Kidney epithelial cell (primary cell): ENCODE data around the gene PRDX4. TPM values are rescaled to one million over a fixed set of nuclear protein-coding genes. Genes with fewer than 3 reads are reported as not detected.

Experiments used
- DNase-seq: peaks from one replicate; pipeline ENCODE4 v3.0.0-alpha.2; 2010; ENCODE audit warnings: low read depth
- H3K27me3 ChIP-seq: 2 replicates; pipeline ENCODE4 v1.6.0; 2011; ENCODE audit warnings: low read length; ENCODE audit not compliant: control insufficient read depth, insufficient read depth
- H3K36me3 ChIP-seq: 2 replicates; pipeline ENCODE4 v1.5.1; 2011; ENCODE audit warnings: low read length; ENCODE audit not compliant: control insufficient read depth, insufficient read depth
- H3K4me3 ChIP-seq: 2 replicates; pipeline ENCODE4 v1.5.1; 2011; ENCODE audit warnings: low read depth, mild to moderate bottlenecking, control low read depth, low read length
- total RNA-seq: library from RNA; depleted of rRNA; stranded (reverse); fragments of >200 nt; gene quantifications from 2 replicates; pipeline ENCODE4 v1.2.3, GENCODE V29; 2015
- TF ChIP-seq, protein P1 (sequence below): IDR thresholded peaks from 2 replicates; pipeline ENCODE4 v1.5.1; 2011; ENCODE audit warnings: mild to moderate bottlenecking, moderate library complexity, low read length, control low read depth, inconsistent platforms; ENCODE audit not compliant: insufficient read depth, poor library complexity, severe bottlenecking

PRDX4 gene
- total RNA-seq, 1 donor from 2014 or later: 181 TPM

DNA sequence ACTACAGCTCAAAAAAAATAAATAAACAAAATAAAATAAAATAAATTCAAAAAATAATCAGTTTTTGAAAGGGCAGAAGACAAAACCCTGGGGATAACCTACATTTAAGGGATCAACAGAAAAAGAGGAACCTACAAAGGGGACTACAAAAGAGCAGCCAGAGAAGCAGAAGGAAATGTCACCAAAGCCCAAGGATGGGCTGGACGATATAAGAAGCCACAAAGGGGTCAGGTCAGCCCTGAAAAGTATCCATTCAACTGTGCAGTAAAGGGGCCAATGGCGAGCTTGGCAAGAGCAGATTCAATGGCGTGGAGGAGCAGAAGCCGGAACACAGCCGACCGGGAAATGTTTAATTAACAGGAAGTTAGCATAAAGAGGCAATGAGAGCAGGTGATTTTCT is 58.9 kb downstream of the PRDX4 start:
- Histone ChIP-seq H3K36me3 (peaks cover 1% of the 10 kb centered on the region), H3K4me3 (no peak overlapping the region), H3K27me3 (no peaks in the 10 kb centered on the region)
- TF ChIP-seq, protein P1, sequence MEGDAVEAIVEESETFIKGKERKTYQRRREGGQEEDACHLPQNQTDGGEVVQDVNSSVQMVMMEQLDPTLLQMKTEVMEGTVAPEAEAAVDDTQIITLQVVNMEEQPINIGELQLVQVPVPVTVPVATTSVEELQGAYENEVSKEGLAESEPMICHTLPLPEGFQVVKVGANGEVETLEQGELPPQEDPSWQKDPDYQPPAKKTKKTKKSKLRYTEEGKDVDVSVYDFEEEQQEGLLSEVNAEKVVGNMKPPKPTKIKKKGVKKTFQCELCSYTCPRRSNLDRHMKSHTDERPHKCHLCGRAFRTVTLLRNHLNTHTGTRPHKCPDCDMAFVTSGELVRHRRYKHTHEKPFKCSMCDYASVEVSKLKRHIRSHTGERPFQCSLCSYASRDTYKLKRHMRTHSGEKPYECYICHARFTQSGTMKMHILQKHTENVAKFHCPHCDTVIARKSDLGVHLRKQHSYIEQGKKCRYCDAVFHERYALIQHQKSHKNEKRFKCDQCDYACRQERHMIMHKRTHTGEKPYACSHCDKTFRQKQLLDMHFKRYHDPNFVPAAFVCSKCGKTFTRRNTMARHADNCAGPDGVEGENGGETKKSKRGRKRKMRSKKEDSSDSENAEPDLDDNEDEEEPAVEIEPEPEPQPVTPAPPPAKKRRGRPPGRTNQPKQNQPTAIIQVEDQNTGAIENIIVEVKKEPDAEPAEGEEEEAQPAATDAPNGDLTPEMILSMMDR: no peak
- no peak for DNase-seq

DNA sequence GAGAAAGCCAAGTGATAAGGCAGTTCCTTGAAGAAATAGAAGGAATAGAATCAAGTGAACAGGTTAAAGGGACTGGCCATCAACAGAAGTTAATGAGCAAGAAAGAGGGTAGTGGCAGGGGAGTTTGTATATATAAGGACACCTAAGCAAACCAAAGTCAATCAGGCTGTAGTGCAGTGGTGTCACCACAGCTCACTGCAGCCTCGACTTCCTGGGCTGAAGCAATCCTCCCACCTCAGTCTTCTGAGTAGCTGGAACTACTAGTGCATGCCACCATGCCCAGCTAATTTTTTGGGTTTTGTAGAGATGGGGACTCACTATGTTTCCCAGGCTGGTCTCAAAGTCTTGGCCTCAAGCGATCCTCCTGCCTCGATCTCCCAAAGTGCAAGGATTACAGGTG is 59.9 kb downstream of the PRDX4 start:
- TF ChIP-seq, protein P1: no peak
- no peak for DNase-seq
- no peaks in the 10 kb centered on the region for H3K27me3 ChIP-seq
- H3K36me3 ChIP-seq: no peaks in the 10 kb centered on the region
- H3K4me3 ChIP-seq: no peak overlapping the region

DNA sequence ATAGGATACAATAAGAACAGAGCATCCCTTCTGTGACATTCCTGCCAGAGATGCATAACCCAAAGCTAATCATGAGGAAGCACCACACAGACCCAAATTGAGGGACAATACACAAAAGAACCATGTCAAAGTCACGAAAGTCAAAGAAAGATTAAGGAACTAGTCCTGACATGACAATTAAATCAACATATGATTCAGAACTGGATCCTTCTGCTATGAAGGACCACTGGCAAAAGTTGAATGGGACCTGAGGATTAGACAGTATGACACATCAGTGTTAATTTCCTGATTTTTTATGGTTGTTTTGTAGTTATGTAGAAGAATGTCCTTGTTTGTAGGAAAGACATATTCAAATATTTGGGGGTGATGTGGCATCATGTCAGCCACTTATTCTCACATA is 61.9 kb downstream of the PRDX4 start:
- TF ChIP-seq, protein P1: no peak
- H3K4me3 ChIP-seq: no peak overlapping the region
- DNase-seq: no peak
- H3K27me3 ChIP-seq: no peaks in the 10 kb centered on the region
- H3K36me3 ChIP-seq: no peaks in the 10 kb centered on the region

DNA sequence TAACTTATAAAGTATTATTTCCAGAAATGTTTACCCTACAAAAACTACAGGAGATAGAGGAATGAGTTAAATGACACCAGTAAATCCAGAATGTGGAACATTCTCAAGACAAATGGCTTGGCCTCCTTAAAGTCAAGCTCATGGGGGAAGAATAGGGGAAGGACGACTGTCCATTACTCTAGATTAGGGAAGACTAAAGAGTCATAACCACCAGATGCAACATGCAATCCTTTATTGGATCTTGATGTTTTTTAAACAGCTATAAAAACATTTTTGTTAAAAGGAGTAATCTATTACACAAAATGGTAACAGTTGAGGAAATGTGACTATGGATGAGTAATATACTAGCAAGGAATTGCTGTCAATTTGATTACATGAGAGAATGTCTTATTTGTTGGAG is 64.7 kb downstream of the PRDX4 start:
- TF ChIP-seq, protein P1: no peak
- no peak overlapping the region for H3K4me3 ChIP-seq
- DNase-seq: no peak
- H3K27me3 ChIP-seq: no peaks in the 10 kb centered on the region
- no peaks in the 10 kb centered on the region for H3K36me3 ChIP-seq

DNA sequence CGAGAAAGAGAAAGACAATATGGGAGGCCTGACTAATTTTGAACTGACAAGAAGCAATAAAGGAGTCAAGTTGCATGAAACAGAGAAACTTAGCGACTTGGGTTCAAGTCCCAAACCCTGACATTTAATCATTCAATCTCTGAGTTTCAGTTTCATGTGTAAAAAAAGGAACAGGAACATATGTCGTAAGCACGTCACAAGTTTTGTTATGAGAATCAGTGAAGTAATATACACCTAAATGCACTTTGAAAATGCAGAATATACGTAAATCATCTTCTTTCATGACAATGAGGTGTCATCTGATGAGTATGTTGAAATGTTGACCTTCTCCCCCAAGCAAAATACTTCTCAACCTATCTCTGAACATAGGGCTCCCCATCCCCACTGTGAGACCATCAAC is 65.4 kb downstream of the PRDX4 start:
- no peak overlapping the region for H3K4me3 ChIP-seq
- TF ChIP-seq, protein P1: no peak
- no peaks in the 10 kb centered on the region for H3K36me3 ChIP-seq
- DNase-seq: no peak
- H3K27me3 ChIP-seq: no peaks in the 10 kb centered on the region

Other genes with a start within 250 kb of the PRDX4 start
- 48.8 and 55.5 TPM in 2 replicates for gene ACOT9, start 75.8 kb downstream of the PRDX4 start, total RNA-seq
- 1,000 and 1,207 TPM in 2 replicates for gene SAT1, start 115.7 kb downstream of the PRDX4 start, total RNA-seq
- 14.0 and 17.3 TPM in 2 replicates for gene APOO, start 240.4 kb downstream of the PRDX4 start, total RNA-seq
- 0.34 TPM in 1 of 2 replicates, not detected in the other for gene CXorf58, start 240.5 kb downstream of the PRDX4 start, total RNA-seq